Measurements from ENCODE around the gene CKAP5.

- TF ChIP-seq GATA1 (IDR thresholded peaks at IDR 0.05; ENCODE audit: low read depth, low read length) (no peak), POLR2A (IDR thresholded peaks at IDR 0.05; ENCODE audit: low read length) (no peak)
Measured at GRCh38 chr11:46761807-46762206, 84.3 kb downstream of the CKAP5 start.

All from erythroblast (primary cell).